HG02610 (cell line): ENCODE results near the gene PES1.
"Not testable (repeated sequence)": the region's sequence is repeated elsewhere in the genome, so short reads cannot be mapped to it uniquely, and the experiment has no call there.

Source experiments
- ATAC-seq: cut with Tn5 transposase; IDR thresholded peaks from one replicate; pipeline ENCODE4 v1.9.1; 2021; ENCODE audit warnings: mild to moderate bottlenecking, moderate library complexity; ENCODE audit not compliant: unreplicated experiment

The PES1 gene

GRCh38 chr22:30591588-30592359, at the start of gene PES1:
TSS of gene PES1 (minus strand) at chr22:30591910. CDS start at chr22:30591833, 77 bp downstream.
- ATAC-seq: peak; percentile 92

GRCh38 chr22:30640839-30641430, 49.2 kb upstream of the PES1 start:
- no peak for ATAC-seq

- ATAC-seq: no peak
Measured at GRCh38 chr22:30640361-30640760, 48.7 kb upstream of the PES1 start.

GRCh38 chr22:30637701-30638114, 46.0 kb upstream of the PES1 start:
- no peak for ATAC-seq

GRCh38 chr22:30636226-30637077, 44.7 kb upstream of the PES1 start:
- no peak for ATAC-seq

GRCh38 chr22:30635273-30636225, 43.8 kb upstream of the PES1 start, which contains the start of gene SLC35E4:
TSS of gene SLC35E4 (plus strand) at chr22:30635781. CDS start at chr22:30636451, 670 bp downstream.
- ATAC-seq: peak; percentile 41

GRCh38 chr22:30634471-30635233, 42.9 kb upstream of the PES1 start:
- ATAC-seq: peak; percentile 56

- ATAC-seq: not testable (repeated sequence)
Measured at GRCh38 chr22:30631469-30631868, 39.8 kb upstream of the PES1 start.

GRCh38 chr22:30628491-30628890, 36.8 kb upstream of the PES1 start:
- no peak for ATAC-seq

- ATAC-seq: no peak
Measured at GRCh38 chr22:30627471-30627870, 35.8 kb upstream of the PES1 start.

- ATAC-seq: no peak
Measured at GRCh38 chr22:30626413-30626812, 34.7 kb upstream of the PES1 start.

- not testable (repeated sequence) for ATAC-seq
Measured at GRCh38 chr22:30619909-30620308, 28.2 kb upstream of the PES1 start.

GRCh38 chr22:30617819-30618218, 26.1 kb upstream of the PES1 start:
- no peak for ATAC-seq

- ATAC-seq: no peak
Measured at GRCh38 chr22:30615543-30615954, 23.8 kb upstream of the PES1 start.

GRCh38 chr22:30614879-30615278, 23.2 kb upstream of the PES1 start:
- ATAC-seq: no peak

GRCh38 chr22:30614268-30614667, 22.6 kb upstream of the PES1 start:
- no peak for ATAC-seq

- ATAC-seq: no peak
Measured at GRCh38 chr22:30612789-30613188, 21.1 kb upstream of the PES1 start.

- no peak for ATAC-seq
Measured at GRCh38 chr22:30611197-30611596, 19.5 kb upstream of the PES1 start.

- no peak for ATAC-seq
Measured at GRCh38 chr22:30610299-30610698, 18.6 kb upstream of the PES1 start.
